Activated T-cell treated with anti-CD3 and anti-CD28 coated beads, Interleukin-2, amount 50 U/mL, for 4 hours (primary cell): ENCODE results near the gene RALA. TPM values are rescaled to one million over a fixed set of nuclear protein-coding genes. Genes with fewer than 3 reads are reported as not detected.

Experiments used
- ATAC-seq, 2 donors: fragments of 200-7000 bp; cut with Tn5 transposase; one replicate each; pipeline ENCODE4 v1.10.0; 2021
- DNase-seq: peaks from one replicate; pipeline ENCODE4 v3.0.0-alpha.2; 2020
- H3K27me3 Mint-ChIP-seq: one replicate; pipeline ENCODE4 v1.8.0; 2021; ENCODE audit warnings: low read depth, mixed read lengths
- H3K36me3 Mint-ChIP-seq: one replicate; pipeline ENCODE4 v1.8.0; 2022; ENCODE audit warnings: mixed read lengths; ENCODE audit not compliant: insufficient read depth
- H3K4me1 Mint-ChIP-seq: one replicate; pipeline ENCODE4 v1.8.0; 2021; ENCODE audit warnings: low read depth, mixed read lengths
- H3K4me3 Mint-ChIP-seq: one replicate; pipeline ENCODE4 v1.8.0; 2021; ENCODE audit warnings: mild to moderate bottlenecking, moderate library complexity, mixed read lengths
- H3K9me3 Mint-ChIP-seq: one replicate; pipeline ENCODE4 v1.8.0; 2021; ENCODE audit warnings: mixed read lengths
- total RNA-seq, 3 donors: library from RNA; stranded (reverse); gene quantifications; one replicate each; pipeline ENCODE4 v1.2.1, GENCODE V29; 2021

RALA gene
- total RNA-seq, 3 donors from 2014 or later: 28.5 to 31.3 (median 30.1) TPM

DNA sequence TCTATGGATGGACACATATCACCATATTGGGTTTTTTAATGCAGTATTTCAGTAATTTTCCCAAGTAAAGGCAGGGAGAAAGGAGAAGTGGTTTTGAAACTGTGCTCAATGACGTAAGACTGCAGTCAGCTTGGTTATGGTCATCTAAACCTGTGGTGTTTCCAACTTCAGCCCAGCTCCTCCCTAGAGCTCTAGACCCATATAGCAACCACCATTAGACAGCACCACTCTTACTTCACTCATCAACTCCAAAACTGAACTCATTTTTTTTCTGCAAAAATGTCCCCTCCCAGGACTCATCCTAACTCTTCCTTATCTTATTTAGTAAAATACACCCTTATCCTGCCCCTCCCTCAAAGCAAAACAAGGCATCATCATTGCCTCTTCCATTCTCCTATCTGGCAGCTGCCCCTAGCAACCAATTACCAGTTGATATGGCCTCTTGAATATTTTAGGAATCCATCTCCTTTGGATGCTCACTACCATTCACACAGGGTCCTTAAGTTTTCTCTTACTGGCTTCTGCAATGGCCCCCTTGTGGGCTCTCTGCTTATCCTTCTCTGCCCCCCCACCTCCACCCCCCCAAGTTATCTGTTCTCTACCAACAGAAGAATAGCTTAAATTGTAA lies 1.5 kb upstream of the RALA start:
- DNase-seq (no peak), ATAC-seq (no peak)
- peak overlapping the region; percentile 87 for H3K4me3 Mint-ChIP-seq
- no peaks in the 10 kb centered on the region for H3K9me3 Mint-ChIP-seq
- H3K36me3 Mint-ChIP-seq: peaks cover 5% of the 10 kb centered on the region
- H3K4me1 Mint-ChIP-seq: peaks cover 36% of the 10 kb centered on the region
- no peaks in the 10 kb centered on the region for H3K27me3 Mint-ChIP-seq

DNA sequence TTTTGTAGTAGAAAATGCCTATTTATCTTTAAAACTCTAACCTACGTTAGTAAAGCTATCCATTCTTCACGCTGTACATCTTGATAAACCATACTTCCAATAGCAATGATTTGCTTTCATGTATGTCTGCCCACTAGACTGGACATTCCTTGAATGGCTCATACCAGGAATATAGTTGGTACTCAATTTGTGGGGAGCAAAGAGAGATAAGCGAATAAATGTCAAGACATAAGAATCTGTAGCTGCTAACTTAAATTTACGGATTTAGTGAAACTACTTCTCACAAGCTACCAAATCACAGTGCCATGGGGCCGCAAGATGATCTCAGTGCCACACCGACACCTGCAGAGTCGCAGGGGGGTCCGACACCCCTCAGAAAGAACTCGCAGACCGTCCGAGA lies 763 bp upstream of the RALA start:
- Mint-ChIP-seq H3K36me3 (peaks cover 5% of the 10 kb centered on the region), H3K4me1 (peaks cover 42% of the 10 kb centered on the region), H3K9me3 (no peaks in the 10 kb centered on the region), H3K4me3 (peak overlapping the region; percentile 87), H3K27me3 (no peaks in the 10 kb centered on the region)
- DNase-seq: no peak
- no peak for ATAC-seq

DNA sequence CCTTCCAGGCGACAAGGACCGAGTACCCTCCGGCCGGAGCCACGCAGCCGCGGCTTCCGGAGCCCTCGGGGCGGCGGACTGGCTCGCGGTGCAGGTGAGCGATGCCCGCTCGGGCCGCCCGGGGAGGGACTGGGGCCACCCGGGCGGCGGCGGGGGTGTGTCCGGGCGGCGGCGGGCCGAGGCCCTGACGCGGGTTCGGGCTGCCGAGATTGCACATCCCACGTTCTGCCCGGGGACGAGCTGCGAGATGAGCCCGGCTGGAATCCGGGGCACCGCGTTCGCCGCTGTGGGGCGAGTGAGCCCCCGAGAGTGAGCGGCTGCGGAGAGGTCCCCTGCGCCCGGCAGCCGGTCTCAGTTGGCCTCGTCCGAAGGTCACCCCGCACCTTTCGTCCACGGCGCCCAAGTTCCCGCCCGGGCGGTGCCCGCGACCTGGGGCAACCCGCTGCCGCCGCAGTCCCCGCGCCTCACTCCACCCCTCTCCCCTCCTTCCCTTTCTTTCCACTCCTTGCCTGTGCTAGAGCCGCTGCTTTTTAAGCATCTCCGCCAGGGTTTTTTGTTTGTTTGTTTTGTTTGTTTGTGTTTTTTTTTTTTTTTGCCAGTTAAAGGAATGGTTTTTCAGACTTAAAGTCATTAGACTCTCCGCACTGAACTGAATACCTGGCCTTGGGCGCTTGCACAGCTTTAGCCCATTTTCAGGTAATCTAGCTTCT lies 515 bp downstream of the RALA start:
- ATAC-seq (peak; percentile 66), DNase-seq (no peak)
- peak overlapping the region; percentile 95 for H3K4me3 Mint-ChIP-seq
- no peaks in the 10 kb centered on the region for H3K9me3 Mint-ChIP-seq
- H3K36me3 Mint-ChIP-seq: peaks cover 5% of the 10 kb centered on the region
- peaks cover 50% of the 10 kb centered on the region for H3K4me1 Mint-ChIP-seq
- no peaks in the 10 kb centered on the region for H3K27me3 Mint-ChIP-seq

DNA sequence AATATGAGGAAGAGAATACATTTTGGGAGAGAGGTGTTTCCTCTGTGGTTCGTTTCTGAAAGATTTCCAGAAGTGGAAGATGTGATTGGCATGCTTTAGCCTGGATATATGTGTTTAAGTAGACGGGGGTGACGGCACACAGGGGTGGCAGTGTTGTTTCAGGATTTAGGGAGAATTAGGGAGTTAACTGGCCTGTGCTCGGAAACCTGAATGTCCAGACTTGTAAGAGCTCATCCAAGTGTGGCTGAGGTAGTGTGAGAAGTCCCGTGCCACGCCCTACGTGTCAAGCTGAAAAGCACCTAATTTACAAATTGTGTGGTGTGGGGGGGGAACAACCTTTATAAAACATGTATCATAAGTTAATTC lies 1.1 kb downstream of the RALA start:
- Mint-ChIP-seq H3K36me3 (peaks cover 7% of the 10 kb centered on the region), H3K4me3 (peak overlapping the region; percentile 95), H3K9me3 (no peaks in the 10 kb centered on the region), H3K27me3 (no peaks in the 10 kb centered on the region), H3K4me1 (peaks cover 52% of the 10 kb centered on the region)
- no peak for ATAC-seq
- no peak for DNase-seq

DNA sequence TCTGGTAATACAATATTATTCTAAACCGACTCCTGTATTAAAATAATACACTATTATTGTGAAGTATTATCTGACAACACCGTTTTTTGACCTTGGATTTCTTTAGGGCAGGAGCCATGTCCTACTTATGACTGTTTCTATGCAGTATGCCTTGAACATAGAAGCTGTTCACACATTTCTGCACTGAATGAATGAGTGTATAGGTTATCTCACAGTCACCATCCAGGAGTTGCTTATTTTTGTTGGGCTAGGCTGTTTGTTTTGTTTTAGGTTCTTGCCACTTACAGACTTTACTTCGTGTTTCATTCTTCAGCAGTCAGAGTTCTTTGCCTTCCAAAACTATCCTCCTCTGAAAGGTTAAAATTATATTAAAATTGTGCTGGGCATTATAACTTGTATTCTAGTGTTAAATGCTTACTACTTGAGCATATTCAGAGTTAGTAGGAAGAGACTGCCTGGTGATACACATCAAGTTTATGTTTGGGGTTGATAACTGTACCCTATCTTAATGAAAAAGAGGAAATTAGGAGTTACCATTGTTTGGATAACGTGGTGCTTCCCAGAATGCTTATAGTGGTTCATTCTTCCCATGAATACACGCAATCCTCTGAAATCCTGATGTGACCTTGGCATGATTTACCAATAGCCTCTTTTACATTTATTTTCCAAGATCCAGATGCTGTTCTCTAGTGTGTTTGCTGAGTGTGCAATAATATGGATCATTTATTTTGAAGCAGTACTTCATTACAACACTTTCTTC lies 1.7 kb downstream of the RALA start:
- Mint-ChIP-seq H3K9me3 (no peaks in the 10 kb centered on the region), H3K4me1 (peaks cover 55% of the 10 kb centered on the region), H3K27me3 (no peaks in the 10 kb centered on the region), H3K4me3 (peak overlapping the region; percentile 95), H3K36me3 (peaks cover 10% of the 10 kb centered on the region)
- no peak for ATAC-seq
- DNase-seq: no peak

DNA sequence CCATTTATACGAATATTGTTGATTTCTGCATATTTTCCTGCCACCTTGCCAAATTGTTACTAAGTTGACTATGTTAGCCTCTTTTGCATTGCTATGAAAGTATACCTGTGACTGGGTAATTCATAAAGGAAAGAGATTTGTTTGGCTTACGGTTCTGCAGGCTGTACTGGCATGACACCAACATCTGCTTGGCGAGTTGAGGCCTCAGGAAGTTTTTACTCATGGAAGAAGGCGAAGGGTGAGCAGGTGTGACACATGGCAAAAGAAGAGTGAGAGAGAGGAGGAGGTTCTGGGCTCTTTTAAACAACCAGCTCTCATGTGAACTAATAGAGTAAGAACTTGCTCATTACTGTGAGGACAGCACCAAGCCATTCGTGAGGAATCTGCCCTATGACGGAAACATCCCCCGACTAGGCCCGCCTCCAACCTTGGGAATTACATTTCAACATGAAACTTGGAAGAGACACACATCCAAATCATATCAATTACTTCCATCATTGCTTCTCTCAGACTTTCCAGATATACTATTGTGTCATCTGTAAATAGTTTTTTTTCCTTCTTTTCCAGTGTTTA lies 8.4 kb downstream of the RALA start:
- Mint-ChIP-seq H3K4me3 (no peak overlapping the region), H3K36me3 (peaks cover 33% of the 10 kb centered on the region)
- no peak for ATAC-seq

DNA sequence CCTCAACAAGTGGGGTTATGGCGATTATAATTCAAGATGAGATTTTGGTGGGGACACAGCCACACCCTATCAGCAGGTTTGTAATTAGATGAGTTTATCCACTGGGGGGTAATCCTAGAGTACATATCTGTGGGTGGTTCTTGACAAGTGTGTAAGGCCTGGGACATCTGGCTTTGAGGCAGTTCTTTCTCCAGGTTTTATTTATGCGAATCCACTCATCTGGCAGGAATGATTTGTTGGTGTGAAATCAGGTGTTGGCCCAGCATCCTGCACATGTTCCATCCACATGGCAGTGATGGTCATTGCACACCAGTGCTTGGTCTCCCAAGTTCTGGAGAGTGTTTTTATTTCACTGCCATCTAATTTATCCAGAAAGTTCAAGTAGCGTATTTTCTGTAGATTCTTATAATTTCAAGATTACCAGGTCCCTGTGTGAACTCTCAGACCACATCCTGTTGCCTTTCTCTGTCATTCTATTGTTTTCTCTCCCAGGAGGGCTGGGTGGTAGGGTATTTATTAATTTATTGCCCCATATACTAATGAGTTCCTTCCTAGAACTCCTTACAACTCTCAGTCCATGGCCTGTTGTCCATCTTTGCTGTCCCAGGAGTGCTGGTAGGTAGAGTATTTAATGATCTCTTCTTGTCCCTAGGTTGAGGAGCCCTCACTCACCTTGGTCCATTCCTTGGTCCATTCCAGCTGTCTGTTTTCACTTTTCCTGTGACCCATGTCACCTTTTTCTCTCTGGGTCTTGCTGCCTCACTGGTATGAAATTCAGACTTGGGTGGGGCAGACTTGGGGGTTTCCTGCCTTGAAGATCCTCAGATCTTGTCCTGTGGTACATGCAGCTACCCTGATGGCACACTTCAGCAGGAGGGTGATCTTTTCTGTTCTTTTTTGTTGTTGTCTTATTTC lies 10.4 kb downstream of the RALA start:
- Mint-ChIP-seq H3K4me3 (peak overlapping the region; percentile 51), H3K4me1 (peaks cover 77% of the 10 kb centered on the region), H3K27me3 (no peaks in the 10 kb centered on the region), H3K9me3 (no peaks in the 10 kb centered on the region), H3K36me3 (peaks cover 36% of the 10 kb centered on the region)
- DNase-seq (peak; percentile 12), ATAC-seq (peak; percentile 48 to 60)

More for the DNA sequence above, 8.4 kb downstream of the RALA start:
- H3K27me3 Mint-ChIP-seq: no peaks in the 10 kb centered on the region
- H3K9me3 Mint-ChIP-seq: no peaks in the 10 kb centered on the region
- peaks cover 74% of the 10 kb centered on the region for H3K4me1 Mint-ChIP-seq
- DNase-seq: no peak

DNA sequence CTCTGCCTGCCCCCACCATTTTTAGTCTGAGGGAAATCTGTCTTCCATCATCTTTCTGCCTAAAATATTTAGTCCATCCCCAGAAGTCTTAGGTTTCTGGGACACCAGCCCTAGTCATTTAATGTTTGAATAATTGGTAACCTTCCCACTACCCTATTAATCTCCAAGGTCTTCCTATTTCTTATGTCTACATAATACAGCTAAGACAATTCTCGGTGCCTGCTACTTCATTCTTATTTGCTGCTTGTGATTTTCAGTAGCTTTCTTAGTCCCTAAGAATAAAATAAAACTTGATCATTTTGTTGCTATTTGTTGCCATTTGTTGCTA lies 11.1 kb downstream of the RALA start:
- H3K4me1 Mint-ChIP-seq: peaks cover 80% of the 10 kb centered on the region
- no peaks in the 10 kb centered on the region for H3K9me3 Mint-ChIP-seq
- no peak for DNase-seq
- ATAC-seq: no peak
- peaks cover 36% of the 10 kb centered on the region for H3K36me3 Mint-ChIP-seq
- no peaks in the 10 kb centered on the region for H3K27me3 Mint-ChIP-seq
- H3K4me3 Mint-ChIP-seq: peak overlapping the region; percentile 51

DNA sequence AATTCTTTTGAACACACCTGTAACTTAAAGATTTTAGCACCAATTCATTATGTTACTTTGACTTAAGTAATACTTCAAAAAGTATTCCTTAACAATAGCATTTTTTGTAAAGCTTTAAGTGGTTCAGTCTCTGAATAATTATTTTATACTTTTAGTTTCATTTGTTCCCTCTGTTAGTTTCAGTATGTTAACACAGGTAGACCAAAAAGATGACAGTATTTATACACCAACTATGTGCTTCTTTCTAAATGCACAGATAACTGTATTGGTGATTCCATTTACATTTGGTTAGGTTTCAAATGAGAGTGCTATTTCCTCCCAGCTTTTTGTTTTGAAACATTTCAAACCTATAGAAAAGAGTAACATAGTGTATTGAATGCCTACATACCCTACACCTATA lies 14.0 kb downstream of the RALA start:
- H3K9me3 Mint-ChIP-seq: no peaks in the 10 kb centered on the region
- H3K4me3 Mint-ChIP-seq: no peak overlapping the region
- H3K4me1 Mint-ChIP-seq: peaks cover 91% of the 10 kb centered on the region
- ATAC-seq (no peak), DNase-seq (no peak)
- no peaks in the 10 kb centered on the region for H3K27me3 Mint-ChIP-seq
- peaks cover 31% of the 10 kb centered on the region for H3K36me3 Mint-ChIP-seq

DNA sequence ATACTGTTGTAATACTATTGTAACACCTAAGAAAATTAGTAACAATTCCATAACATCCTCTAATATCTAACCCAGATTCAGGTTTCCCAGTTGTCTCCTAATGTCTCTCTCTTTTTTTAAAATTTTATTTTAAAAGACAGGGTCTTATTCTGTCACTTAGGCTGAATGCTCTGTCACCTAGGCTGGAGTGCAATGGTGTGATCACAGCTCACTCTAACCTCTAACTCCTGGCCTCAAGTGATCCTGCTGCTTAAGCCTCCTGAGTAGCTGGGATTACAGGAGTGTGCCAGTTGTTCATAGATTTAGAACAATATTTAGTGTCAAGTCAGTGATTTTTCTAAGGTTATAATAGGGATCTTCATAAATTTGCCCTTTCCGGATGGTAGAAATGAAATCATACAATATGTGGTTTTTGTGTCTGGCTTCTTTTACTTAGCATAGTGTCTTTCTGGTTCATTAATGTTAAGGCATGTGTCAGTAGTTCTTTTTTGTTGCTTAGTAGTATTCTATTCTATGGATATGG lies 14.7 kb downstream of the RALA start:
- no peak overlapping the region for H3K4me3 Mint-ChIP-seq
- no peaks in the 10 kb centered on the region for H3K9me3 Mint-ChIP-seq
- H3K4me1 Mint-ChIP-seq: peaks cover 94% of the 10 kb centered on the region
- ATAC-seq (no peak), DNase-seq (no peak)
- peaks cover 30% of the 10 kb centered on the region for H3K36me3 Mint-ChIP-seq
- no peaks in the 10 kb centered on the region for H3K27me3 Mint-ChIP-seq

DNA sequence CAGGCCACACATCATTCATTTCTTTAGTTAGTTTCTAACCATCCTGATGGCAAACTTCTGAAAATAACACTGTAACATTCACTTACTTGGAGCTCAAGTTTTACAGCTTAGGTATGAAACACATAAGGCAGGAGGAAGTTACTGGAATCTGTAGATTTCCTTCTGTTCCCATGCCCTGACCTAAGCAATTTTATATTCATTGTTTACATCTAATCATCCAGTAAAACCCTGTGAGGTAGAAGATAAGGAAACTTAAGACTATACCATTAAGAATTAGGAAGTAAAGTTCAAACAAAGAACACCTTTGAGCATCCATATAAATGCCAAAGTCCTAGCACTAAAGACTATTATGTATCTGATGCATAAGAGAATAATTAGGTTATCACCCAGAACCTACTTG lies 19.5 kb downstream of the RALA start:
- no peaks in the 10 kb centered on the region for H3K9me3 Mint-ChIP-seq
- peaks cover 24% of the 10 kb centered on the region for H3K36me3 Mint-ChIP-seq
- ATAC-seq: no peak
- H3K4me1 Mint-ChIP-seq: peaks cover 81% of the 10 kb centered on the region
- H3K27me3 Mint-ChIP-seq: no peaks in the 10 kb centered on the region
- no peak for DNase-seq
- H3K4me3 Mint-ChIP-seq: no peak overlapping the region

DNA sequence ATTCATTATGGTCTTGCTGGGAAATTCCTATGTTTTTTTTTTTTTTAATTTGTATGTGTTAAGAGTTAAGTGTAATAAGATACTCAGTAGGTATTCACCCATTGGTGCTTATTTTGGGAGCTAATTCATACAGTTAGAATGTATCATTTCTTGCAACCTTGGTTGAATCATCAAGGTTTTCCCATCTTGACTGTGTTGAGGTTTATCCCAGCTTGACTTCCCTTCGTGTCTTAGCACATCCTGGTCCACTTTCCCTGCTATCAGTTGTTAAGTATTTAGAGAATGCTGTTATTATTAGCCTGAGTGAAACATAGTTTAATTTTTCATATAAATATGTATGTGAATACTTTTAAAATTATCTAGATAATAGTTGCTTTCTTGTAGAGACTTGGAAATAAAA lies 20.8 kb downstream of the RALA start:
- H3K27me3 Mint-ChIP-seq: no peaks in the 10 kb centered on the region
- ATAC-seq: no peak

DNA sequence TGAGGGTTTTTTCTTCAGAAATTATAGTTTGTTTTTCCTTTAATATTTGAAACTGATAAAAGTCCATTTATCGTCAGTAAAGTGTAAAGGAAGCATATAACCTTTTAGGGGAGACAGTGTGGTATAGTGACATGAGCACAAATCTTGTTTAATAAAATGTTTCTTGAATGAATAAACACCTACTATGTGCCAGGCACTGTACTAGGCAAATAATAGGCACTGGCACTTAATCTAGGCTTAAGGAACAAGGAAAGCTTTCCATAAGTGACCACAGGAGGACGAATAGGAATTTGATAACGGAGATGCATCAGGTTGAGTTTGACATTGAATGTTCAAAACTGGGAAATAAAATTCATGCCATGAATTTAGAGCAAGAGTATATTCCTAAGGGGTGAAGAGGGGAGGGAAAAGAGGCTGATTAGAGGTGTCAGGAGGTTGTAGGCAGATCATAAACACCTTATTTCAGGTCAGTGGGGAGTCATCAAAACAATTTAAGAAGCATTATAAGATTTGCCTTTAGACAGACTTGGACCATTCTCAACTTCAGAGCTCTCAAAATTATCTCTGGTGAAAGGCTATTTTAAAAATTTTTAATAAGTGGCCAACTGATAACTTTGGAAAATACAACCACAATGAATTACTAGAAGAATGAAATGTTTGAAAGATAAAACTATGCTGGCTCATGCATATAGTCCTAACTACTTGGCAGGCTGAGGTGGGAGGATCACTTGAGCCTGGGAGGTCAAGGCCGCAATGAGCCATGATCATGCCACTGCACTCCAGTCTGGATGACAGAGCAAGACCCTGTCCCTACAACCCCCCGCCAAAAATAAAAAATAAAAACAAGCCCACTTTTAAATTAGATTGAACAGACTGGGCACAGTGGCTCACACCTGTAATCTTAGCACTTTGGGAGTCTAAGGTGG lies 22.4 kb downstream of the RALA start:
- DNase-seq (no peak), ATAC-seq (no peak)
- H3K36me3 Mint-ChIP-seq: peaks cover 28% of the 10 kb centered on the region
- no peak overlapping the region for H3K4me3 Mint-ChIP-seq
- peaks cover 68% of the 10 kb centered on the region for H3K4me1 Mint-ChIP-seq
- H3K27me3 Mint-ChIP-seq: no peaks in the 10 kb centered on the region
- no peaks in the 10 kb centered on the region for H3K9me3 Mint-ChIP-seq

More for the DNA sequence above, 20.8 kb downstream of the RALA start:
- peaks cover 73% of the 10 kb centered on the region for H3K4me1 Mint-ChIP-seq
- no peak overlapping the region for H3K4me3 Mint-ChIP-seq
- no peak for DNase-seq
- no peaks in the 10 kb centered on the region for H3K9me3 Mint-ChIP-seq
- peaks cover 26% of the 10 kb centered on the region for H3K36me3 Mint-ChIP-seq
